ENCODE measurements around the gene GAMT.

The GAMT gene

GRCh38 chr19:1395194-1396018 is 5.9 kb downstream of the GAMT start:
- TF ChIP-seq, protein P1, sequence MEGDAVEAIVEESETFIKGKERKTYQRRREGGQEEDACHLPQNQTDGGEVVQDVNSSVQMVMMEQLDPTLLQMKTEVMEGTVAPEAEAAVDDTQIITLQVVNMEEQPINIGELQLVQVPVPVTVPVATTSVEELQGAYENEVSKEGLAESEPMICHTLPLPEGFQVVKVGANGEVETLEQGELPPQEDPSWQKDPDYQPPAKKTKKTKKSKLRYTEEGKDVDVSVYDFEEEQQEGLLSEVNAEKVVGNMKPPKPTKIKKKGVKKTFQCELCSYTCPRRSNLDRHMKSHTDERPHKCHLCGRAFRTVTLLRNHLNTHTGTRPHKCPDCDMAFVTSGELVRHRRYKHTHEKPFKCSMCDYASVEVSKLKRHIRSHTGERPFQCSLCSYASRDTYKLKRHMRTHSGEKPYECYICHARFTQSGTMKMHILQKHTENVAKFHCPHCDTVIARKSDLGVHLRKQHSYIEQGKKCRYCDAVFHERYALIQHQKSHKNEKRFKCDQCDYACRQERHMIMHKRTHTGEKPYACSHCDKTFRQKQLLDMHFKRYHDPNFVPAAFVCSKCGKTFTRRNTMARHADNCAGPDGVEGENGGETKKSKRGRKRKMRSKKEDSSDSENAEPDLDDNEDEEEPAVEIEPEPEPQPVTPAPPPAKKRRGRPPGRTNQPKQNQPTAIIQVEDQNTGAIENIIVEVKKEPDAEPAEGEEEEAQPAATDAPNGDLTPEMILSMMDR (IDR thresholded peaks at IDR 0.05; ENCODE audit: low read depth, low read length): no peak
- no peak for DNase-seq (ENCODE audit: extremely low read depth, low read depth)

- TF ChIP-seq, protein P1 (IDR thresholded peaks at IDR 0.05; ENCODE audit: low read depth, low read length): no peak
- DNase-seq (ENCODE audit: extremely low read depth, low read depth): no peak
These were observed 6.8 kb downstream of the GAMT start for GRCh38 chr19:1394252-1395193.

DNA sequence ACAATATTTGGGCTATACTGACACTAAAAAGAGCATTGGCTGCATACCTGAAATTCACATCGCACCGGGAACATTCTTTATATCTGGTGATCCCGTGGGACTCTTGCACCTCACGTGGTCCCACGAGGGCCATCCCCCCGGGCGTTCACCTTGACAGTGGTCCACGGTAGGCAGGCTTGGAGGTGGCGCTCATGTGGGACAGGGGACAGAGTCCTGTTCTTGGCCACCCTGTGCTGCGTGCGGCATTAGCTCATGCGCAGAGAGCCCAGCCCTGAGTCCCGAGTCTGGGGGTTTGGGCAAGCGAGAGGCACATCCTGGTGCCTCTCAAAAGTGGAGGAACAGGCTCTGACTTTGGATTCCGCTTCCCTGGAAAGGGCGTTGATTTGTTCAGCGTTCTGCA is 7.5 kb downstream of the GAMT start:
- TF ChIP-seq, protein P1 (IDR thresholded peaks at IDR 0.05; ENCODE audit: low read depth, low read length): no peak

DNA sequence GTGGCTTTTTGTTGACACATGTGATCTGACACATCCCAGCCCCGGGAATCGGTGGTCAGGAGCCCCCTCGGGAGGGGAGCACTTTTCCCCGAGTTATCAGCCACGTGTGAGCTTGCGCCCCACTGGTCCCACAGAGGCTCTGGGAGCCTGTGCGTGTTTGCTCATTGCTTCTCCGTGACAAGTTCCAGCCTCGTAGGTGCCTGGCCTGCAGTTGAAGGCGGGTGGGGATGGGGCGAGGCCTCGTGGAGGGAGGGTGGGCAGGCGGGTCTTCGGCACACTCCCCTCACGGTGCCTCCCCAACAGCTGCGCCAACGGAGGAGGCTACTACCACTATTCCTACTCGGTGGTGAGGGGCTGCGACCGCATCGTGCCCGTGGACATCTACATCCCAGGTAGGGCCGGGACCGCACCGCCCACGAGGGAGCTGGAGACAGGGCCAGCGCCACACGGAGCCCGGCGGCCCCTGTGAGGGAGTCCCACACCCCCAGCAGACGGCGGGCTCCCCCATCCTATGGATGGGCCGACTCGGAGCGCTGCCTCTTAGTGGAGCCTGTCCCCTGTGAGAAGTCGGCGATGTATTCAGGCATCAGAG is 8.3 kb downstream of the GAMT start:
- no peak for DNase-seq (ENCODE audit: extremely low read depth, low read depth)

More for the DNA sequence above, 7.5 kb downstream of the GAMT start:
- DNase-seq (ENCODE audit: extremely low read depth, low read depth): no peak

GRCh38 chr19:1392407-1392806 is 8.9 kb downstream of the GAMT start:
- TF ChIP-seq, protein P1 (IDR thresholded peaks at IDR 0.05; ENCODE audit: low read depth, low read length): no peak
- DNase-seq (ENCODE audit: extremely low read depth, low read depth): no peak

More for the DNA sequence above, 8.3 kb downstream of the GAMT start:
- TF ChIP-seq, protein P1 (IDR thresholded peaks at IDR 0.05; ENCODE audit: low read depth, low read length): no peak

DNA sequence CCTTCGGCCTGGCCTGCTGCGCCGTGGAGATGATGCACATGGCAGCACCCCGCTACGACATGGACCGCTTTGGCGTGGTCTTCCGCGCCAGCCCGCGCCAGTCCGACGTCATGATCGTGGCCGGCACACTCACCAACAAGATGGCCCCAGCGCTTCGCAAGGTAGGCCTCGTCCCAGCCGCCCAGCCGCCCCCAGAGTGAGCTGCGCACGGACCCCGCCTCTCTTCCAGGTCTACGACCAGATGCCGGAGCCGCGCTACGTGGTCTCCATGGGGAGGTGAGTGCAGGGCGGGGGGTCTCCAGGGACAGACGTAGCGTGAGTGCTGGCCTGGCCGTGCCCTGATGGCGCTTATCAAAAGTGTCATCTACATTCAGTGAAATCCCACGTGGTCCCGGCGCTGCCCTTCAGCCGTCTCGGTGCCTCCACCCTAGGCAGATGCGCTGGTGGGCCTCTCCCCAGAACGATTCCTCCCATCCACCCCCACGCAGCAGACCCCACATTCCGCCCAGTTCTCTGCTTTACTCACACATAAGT is 10.4 kb downstream of the GAMT start:
- TF ChIP-seq, protein P1 (IDR thresholded peaks at IDR 0.05; ENCODE audit: low read depth, low read length): no peak
- DNase-seq (ENCODE audit: extremely low read depth, low read depth): no peak
